H9 (cell line): ENCODE measurements around the gene NOVA1. TPM values are rescaled to one million over a fixed set of nuclear protein-coding genes. Genes with fewer than 3 reads are reported as not detected.

Source experiments
- DNase-seq: peaks from one replicate; pipeline ENCODE4 v3.0.0-alpha.2; 2017
- H2AFZ ChIP-seq: one replicate; pipeline ENCODE4 v1.6.1; 2013; ENCODE audit warnings: mild to moderate bottlenecking, low read length, control low read depth, moderate library complexity
- H2AK5ac ChIP-seq: 2 replicates; pipeline ENCODE4 v1.6.1; 2013; ENCODE audit warnings: low read length, control low read depth, mixed read lengths; ENCODE audit not compliant: insufficient read length
- H2BK120ac ChIP-seq: one replicate; pipeline ENCODE4 v1.6.1; 2013; ENCODE audit warnings: low read depth, mild to moderate bottlenecking, low read length, control low read depth, inconsistent platforms; ENCODE audit not compliant: poor library complexity, severe bottlenecking
- H2BK12ac ChIP-seq: 2 replicates; pipeline ENCODE4 v1.6.1; 2013; ENCODE audit warnings: low read length, control low read depth, mixed read lengths, low read depth; ENCODE audit not compliant: insufficient read length
- H2BK15ac ChIP-seq: 2 replicates; pipeline ENCODE4 v1.6.1; 2013; ENCODE audit warnings: low read depth, low read length, control low read depth
- H2BK20ac ChIP-seq: one replicate; pipeline ENCODE4 v1.6.1; 2013; ENCODE audit warnings: low read depth, mild to moderate bottlenecking, low read length, control low read depth, inconsistent platforms; ENCODE audit not compliant: poor library complexity, severe bottlenecking
- H2BK5ac ChIP-seq: 2 replicates; pipeline ENCODE4 v1.6.1; 2013; ENCODE audit warnings: low read length, control low read depth, mixed read lengths; ENCODE audit not compliant: insufficient read length
- H3K14ac ChIP-seq: 2 replicates; pipeline ENCODE4 v1.6.1; 2013; ENCODE audit warnings: low read length, control low read depth; ENCODE audit not compliant: insufficient read depth
- H3K18ac ChIP-seq: 2 replicates; pipeline ENCODE4 v1.6.1; 2013; ENCODE audit warnings: low read depth, mild to moderate bottlenecking, mixed read lengths, low read length, control low read depth; ENCODE audit not compliant: insufficient read length
- H3K23ac ChIP-seq: 2 replicates; pipeline ENCODE4 v1.6.1; 2013; ENCODE audit warnings: low read length, control low read depth, mixed read lengths, low read depth; ENCODE audit not compliant: insufficient read length
- H3K23me2 ChIP-seq: 2 replicates; pipeline ENCODE4 v1.6.1; 2013; ENCODE audit warnings: low read depth, mild to moderate bottlenecking, mixed read lengths, low read length, control low read depth; ENCODE audit not compliant: insufficient read length, poor library complexity, severe bottlenecking
- H3K27ac ChIP-seq: 2 replicates; pipeline ENCODE4 v1.5.1; 2013; ENCODE audit warnings: low read length, control low read depth, mixed read lengths, low read depth; ENCODE audit not compliant: insufficient read length
- H3K27me3 ChIP-seq: 2 replicates; pipeline ENCODE4 v1.6.1; 2013; ENCODE audit warnings: low read length, control low read depth, inconsistent platforms; ENCODE audit not compliant: insufficient read depth
- H3K4ac ChIP-seq: 2 replicates; pipeline ENCODE4 v1.6.1; 2013; ENCODE audit warnings: low read depth, mild to moderate bottlenecking, control low read depth, inconsistent platforms, low read length, moderate library complexity
- H3K4me1 ChIP-seq: 2 replicates; pipeline ENCODE4 v1.6.1; 2013; ENCODE audit warnings: low read length, control low read depth, inconsistent platforms; ENCODE audit not compliant: insufficient read depth
- H3K4me2 ChIP-seq: 2 replicates; pipeline ENCODE4 v1.6.1; 2013; ENCODE audit warnings: low read length, control low read depth, mixed read lengths; ENCODE audit not compliant: insufficient read length, insufficient read depth
- H3K56ac ChIP-seq: 2 replicates; pipeline ENCODE4 v1.6.1; 2013; ENCODE audit warnings: low read depth, mild to moderate bottlenecking, mixed read lengths, low read length, control low read depth; ENCODE audit not compliant: insufficient read length
- H3K79me1 ChIP-seq: 2 replicates; pipeline ENCODE4 v1.6.1; 2013; ENCODE audit warnings: low read depth, mild to moderate bottlenecking, moderate library complexity, low read length, control low read depth, inconsistent platforms; ENCODE audit not compliant: insufficient read depth, poor library complexity, severe bottlenecking
- H3K79me2 ChIP-seq: 2 replicates; pipeline ENCODE4 v1.6.1; 2013; ENCODE audit warnings: low read length, control low read depth, inconsistent platforms; ENCODE audit not compliant: insufficient read depth
- H3K9ac ChIP-seq: 2 replicates; pipeline ENCODE4 v1.6.1; 2013; ENCODE audit warnings: low read length, control low read depth, mixed read lengths; ENCODE audit not compliant: insufficient read length; ENCODE audit errors: extremely low read depth
- H3K9me3 ChIP-seq: one replicate; pipeline ENCODE4 v1.6.1; 2013; ENCODE audit warnings: low read depth, low read length, inconsistent platforms; ENCODE audit not compliant: control insufficient read depth
- H3T11ph ChIP-seq: one replicate; pipeline ENCODE4 v1.6.1; 2013; ENCODE audit warnings: mild to moderate bottlenecking, low read length, control low read depth, inconsistent platforms
- H4K20me1 ChIP-seq: one replicate; pipeline ENCODE4 v1.6.1; 2013; ENCODE audit not compliant: control insufficient read depth, insufficient read length, insufficient read depth
- H4K5ac ChIP-seq: 2 replicates; pipeline ENCODE4 v1.6.1; 2013; ENCODE audit warnings: low read depth, mild to moderate bottlenecking, mixed read lengths, low read length, control low read depth; ENCODE audit not compliant: insufficient read length
- H4K8ac ChIP-seq: replicated peaks from 2 replicates; pipeline ENCODE4 v1.6.1; 2013; ENCODE audit warnings: low read length, control low read depth, mixed read lengths, low read depth; ENCODE audit not compliant: insufficient read length
- H4K91ac ChIP-seq: 2 replicates; pipeline ENCODE4 v1.6.1; 2013; ENCODE audit warnings: low read depth, mild to moderate bottlenecking, moderate library complexity, mixed read lengths, low read length, control low read depth; ENCODE audit not compliant: insufficient read length
- H3K27ac Mint-ChIP-seq, 3 experiments: 2 replicates in 2 of 3; 3 replicates in 1 of 3; pipeline ENCODE4 v1.8.0; 2020 to 2021; ENCODE audit warnings: mixed read lengths in 3 of 3, mild to moderate bottlenecking in 1 of 3, moderate library complexity in 1 of 3
- H3K27me3 Mint-ChIP-seq: 2 replicates; pipeline ENCODE4 v1.8.0; 2021; ENCODE audit warnings: low read depth, mild to moderate bottlenecking, moderate library complexity, mixed read lengths
- H3K36me3 Mint-ChIP-seq, 3 experiments: 2 replicates in 2 of 3; 3 replicates in 1 of 3; pipeline ENCODE4 v1.8.0; 2020 to 2021; ENCODE audit warnings: low read depth in 3 of 3, mixed read lengths in 3 of 3; ENCODE audit not compliant: insufficient read depth in 1 of 3
- H3K4me1 Mint-ChIP-seq, 2 experiments: 2 replicates each; pipeline ENCODE4 v1.8.0; 2020; ENCODE audit warnings: mixed read lengths in 2 of 2
- H3K4me3 Mint-ChIP-seq, 2 experiments: 2 replicates in 1 of 2; 3 replicates in 1 of 2; pipeline ENCODE4 v1.8.0; 2020 to 2021; ENCODE audit warnings: mild to moderate bottlenecking in 2 of 2, mixed read lengths in 2 of 2, moderate library complexity in 1 of 2
- H3K9me3 Mint-ChIP-seq, 2 experiments: 2 replicates in 1 of 2; 3 replicates in 1 of 2; pipeline ENCODE4 v1.8.0; 2020; ENCODE audit warnings: mild to moderate bottlenecking in 2 of 2, mixed read lengths in 2 of 2, moderate library complexity in 1 of 2
- total RNA-seq: library from RNA; stranded (reverse); gene quantifications from 2 replicates; pipeline ENCODE4 v1.2.1, GENCODE V29; 2021
- TF ChIP-seq, protein P1 (sequence below): fragments of 200-600 bp; sonication (generic); conservative IDR thresholded peaks from 3 replicates; pipeline ENCODE4 v1.8.0; 2021; ENCODE audit warnings: antibody characterized with exemption, mild to moderate bottlenecking

The NOVA1 gene
- total RNA-seq, 1 experiment from 2014 or later, result 13.8 TPM

DNA sequence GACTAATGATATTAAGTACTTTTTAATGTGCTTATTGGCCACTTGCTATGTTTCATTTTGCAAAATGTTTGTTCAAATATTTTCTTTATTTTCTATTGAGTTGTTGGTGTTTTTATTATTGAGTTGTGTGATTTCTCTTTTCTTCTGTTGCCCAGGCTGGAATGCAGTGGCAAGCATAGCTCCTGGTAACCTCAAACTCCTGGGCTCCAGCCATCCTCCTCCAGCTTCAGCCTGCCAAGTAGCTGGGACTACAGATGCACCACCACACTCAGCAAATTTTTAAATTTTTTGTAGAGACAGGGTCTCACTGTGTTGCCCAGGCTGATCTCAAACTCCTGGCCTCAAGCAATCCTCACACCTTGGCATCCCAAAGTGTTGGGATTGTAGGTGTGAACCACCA, 199.2 kb downstream of the NOVA1 start:
- no peak overlapping the region for H2BK20ac ChIP-seq
- H3K9me3 Mint-ChIP-seq, result no peaks in the 10 kb centered on the region
- peaks cover 2% of the 10 kb centered on the region for H3K4me1 ChIP-seq
- H3K4me3 Mint-ChIP-seq, result no peak overlapping the region
- TF ChIP-seq, protein P1, sequence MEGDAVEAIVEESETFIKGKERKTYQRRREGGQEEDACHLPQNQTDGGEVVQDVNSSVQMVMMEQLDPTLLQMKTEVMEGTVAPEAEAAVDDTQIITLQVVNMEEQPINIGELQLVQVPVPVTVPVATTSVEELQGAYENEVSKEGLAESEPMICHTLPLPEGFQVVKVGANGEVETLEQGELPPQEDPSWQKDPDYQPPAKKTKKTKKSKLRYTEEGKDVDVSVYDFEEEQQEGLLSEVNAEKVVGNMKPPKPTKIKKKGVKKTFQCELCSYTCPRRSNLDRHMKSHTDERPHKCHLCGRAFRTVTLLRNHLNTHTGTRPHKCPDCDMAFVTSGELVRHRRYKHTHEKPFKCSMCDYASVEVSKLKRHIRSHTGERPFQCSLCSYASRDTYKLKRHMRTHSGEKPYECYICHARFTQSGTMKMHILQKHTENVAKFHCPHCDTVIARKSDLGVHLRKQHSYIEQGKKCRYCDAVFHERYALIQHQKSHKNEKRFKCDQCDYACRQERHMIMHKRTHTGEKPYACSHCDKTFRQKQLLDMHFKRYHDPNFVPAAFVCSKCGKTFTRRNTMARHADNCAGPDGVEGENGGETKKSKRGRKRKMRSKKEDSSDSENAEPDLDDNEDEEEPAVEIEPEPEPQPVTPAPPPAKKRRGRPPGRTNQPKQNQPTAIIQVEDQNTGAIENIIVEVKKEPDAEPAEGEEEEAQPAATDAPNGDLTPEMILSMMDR, result no peak
- no peak overlapping the region for H3K23ac ChIP-seq
- no peaks in the 10 kb centered on the region for H3K23me2 ChIP-seq
- no peak overlapping the region for H2BK12ac ChIP-seq
- H3K27me3 Mint-ChIP-seq, result no peaks in the 10 kb centered on the region
- no peaks in the 10 kb centered on the region for H3K9me3 ChIP-seq
- no peak overlapping the region for H3K14ac ChIP-seq
- no peaks in the 10 kb centered on the region for H3K27me3 ChIP-seq
- no peak overlapping the region for H3T11ph ChIP-seq
- no peak overlapping the region for H2BK15ac ChIP-seq
- no peak overlapping the region for H4K8ac ChIP-seq
- H3K79me1 ChIP-seq, result no peaks in the 10 kb centered on the region
- no peaks in the 10 kb centered on the region for H3K36me3 Mint-ChIP-seq
- H4K91ac ChIP-seq, result no peak overlapping the region
- no peak overlapping the region for H4K5ac ChIP-seq
- no peak overlapping the region for H3K4ac ChIP-seq
- no peak overlapping the region for H3K27ac ChIP-seq
- no peak overlapping the region for H3K18ac ChIP-seq
- H3K27ac Mint-ChIP-seq, result no peak overlapping the region
- no peak overlapping the region for H2AK5ac ChIP-seq
- no peak overlapping the region for H3K56ac ChIP-seq
- no peaks in the 10 kb centered on the region for H3K79me2 ChIP-seq
- peaks cover 26 to 27% of the 10 kb centered on the region in 2 experiments for H3K4me1 Mint-ChIP-seq
- no peak overlapping the region for H3K9ac ChIP-seq
- no peak overlapping the region for H2AFZ ChIP-seq
- DNase-seq, result no peak
- no peak overlapping the region for H2BK5ac ChIP-seq
- H2BK120ac ChIP-seq, result no peak overlapping the region
- no peak overlapping the region for H3K4me2 ChIP-seq
- H4K20me1 ChIP-seq, result no peaks in the 10 kb centered on the region
